Measurements from ENCODE around the gene FBXO31. TPM values are rescaled to one million over a fixed set of nuclear protein-coding genes. Genes with fewer than 3 reads are reported as not detected.

FBXO31 gene
- total and polyA plus RNA-seq, 2 donors from 2014 or later, result 12.5 to 34.9 TPM

DNA sequence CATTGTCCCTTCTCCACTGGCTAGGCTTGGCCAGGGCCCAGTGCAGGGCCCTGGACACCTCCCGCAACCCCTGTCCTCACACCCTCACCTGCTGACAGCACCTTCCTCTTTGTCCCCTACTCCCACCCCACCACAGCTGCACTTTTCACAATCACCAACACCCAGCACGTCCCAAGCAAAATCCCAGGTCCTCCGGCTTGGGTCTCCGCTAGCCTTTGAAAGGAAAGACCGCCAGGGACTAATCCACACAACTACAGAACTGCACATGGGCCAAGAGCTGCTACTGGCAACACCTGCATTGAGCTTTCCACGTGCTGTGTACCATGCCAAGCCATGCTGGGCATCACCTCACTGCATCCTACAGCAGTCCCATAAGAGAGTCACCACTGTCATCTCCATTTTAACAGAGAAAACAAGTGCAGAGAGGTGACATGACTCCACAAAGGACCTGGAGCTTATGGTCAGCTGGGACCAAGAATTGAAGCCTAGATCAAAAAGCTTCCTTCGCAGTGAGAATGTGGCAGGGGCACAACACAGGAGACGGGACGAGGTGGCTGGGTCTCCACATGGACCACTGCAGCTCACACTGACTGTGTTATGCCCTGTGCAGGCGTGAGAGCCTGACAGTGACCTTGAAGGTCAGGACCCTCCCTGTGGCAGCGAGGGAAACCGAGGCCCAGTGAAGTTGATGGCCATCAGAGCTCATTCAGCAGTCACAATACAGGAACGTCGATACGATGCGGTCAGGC, 22.5 kb downstream of the FBXO31 start:
- FAIRE-seq, result no peak

DNA sequence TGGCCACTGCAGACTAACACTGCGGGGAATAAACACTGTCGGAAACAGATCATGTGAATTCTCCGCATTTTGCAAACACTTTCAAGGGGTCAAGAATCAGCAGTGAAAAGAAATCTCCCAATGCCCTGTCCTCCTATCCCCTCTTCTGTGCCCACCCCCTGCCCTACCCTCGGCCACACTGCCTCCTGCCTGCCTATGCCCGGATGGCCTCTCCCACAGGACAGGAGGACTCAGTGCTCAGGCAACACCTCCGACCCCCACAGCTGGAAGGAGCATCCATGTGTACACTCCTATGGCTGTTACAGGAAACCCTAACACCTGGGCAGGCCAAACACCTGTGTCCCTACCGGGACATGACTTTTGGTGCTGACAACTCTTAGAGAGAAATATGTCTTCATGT, 24.5 kb downstream of the FBXO31 start:
- Histone ChIP-seq H3K36me3 (ENCODE audit: control insufficient read depth in 2 of 3, insufficient read depth in 3 of 3, low read length in 3 of 3) (peaks cover 6 to 30% (median 14%) of the 10 kb centered on the region in 3 donors), H3K9me3 (ENCODE audit: control insufficient read depth in 2 of 3, insufficient read depth in 1 of 3, low read length in 3 of 3) (no peaks in the 10 kb centered on the region), H3K9ac (ENCODE audit: low read length in 3 of 3) (no peak overlapping the region), H3K4me1 (ENCODE audit: control insufficient read depth in 2 of 3, insufficient read depth in 2 of 3, low read depth in 1 of 3, low read length in 3 of 3) (peaks cover 0 to 2% (median 0%) of the 10 kb centered on the region in 3 donors), H3K27ac (ENCODE audit: low read depth in 2 of 2, low read length in 2 of 2) (no peak overlapping the region), H3K27me3 (ENCODE audit: control insufficient read depth, insufficient read depth, low read length) (no peaks in the 10 kb centered on the region), H3K4me3 (ENCODE audit: low read length in 3 of 3) (no peak overlapping the region)
- intact Hi-C loops (cut with DNase I), result no loop called here
- TF ChIP-seq, protein P1, sequence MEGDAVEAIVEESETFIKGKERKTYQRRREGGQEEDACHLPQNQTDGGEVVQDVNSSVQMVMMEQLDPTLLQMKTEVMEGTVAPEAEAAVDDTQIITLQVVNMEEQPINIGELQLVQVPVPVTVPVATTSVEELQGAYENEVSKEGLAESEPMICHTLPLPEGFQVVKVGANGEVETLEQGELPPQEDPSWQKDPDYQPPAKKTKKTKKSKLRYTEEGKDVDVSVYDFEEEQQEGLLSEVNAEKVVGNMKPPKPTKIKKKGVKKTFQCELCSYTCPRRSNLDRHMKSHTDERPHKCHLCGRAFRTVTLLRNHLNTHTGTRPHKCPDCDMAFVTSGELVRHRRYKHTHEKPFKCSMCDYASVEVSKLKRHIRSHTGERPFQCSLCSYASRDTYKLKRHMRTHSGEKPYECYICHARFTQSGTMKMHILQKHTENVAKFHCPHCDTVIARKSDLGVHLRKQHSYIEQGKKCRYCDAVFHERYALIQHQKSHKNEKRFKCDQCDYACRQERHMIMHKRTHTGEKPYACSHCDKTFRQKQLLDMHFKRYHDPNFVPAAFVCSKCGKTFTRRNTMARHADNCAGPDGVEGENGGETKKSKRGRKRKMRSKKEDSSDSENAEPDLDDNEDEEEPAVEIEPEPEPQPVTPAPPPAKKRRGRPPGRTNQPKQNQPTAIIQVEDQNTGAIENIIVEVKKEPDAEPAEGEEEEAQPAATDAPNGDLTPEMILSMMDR (IDR thresholded peaks at IDR 0.05; ENCODE audit: borderline replicate concordance, extremely low read depth, insufficient read depth), result no peak
- DNase-seq (no peak), FAIRE-seq (no peak)

More for the DNA sequence above, 22.5 kb downstream of the FBXO31 start:
- peaks cover 6 to 30% (median 14%) of the 10 kb centered on the region in 3 donors for H3K36me3 ChIP-seq (ENCODE audit: control insufficient read depth in 2 of 3, insufficient read depth in 3 of 3, low read length in 3 of 3)
- no peaks in the 10 kb centered on the region for H3K9me3 ChIP-seq (ENCODE audit: control insufficient read depth in 2 of 3, insufficient read depth in 1 of 3, low read length in 3 of 3)
- no peak overlapping the region for H3K27ac ChIP-seq (ENCODE audit: low read depth in 2 of 2, low read length in 2 of 2)
- TF ChIP-seq, protein P1 (IDR thresholded peaks at IDR 0.05; ENCODE audit: borderline replicate concordance, extremely low read depth, insufficient read depth), result no peak
- no peaks in the 10 kb centered on the region for H3K27me3 ChIP-seq (ENCODE audit: control insufficient read depth, insufficient read depth, low read length)
- H3K4me1 ChIP-seq (ENCODE audit: control insufficient read depth in 2 of 3, insufficient read depth in 2 of 3, low read depth in 1 of 3, low read length in 3 of 3), result peaks cover 0 to 5% (median 0%) of the 10 kb centered on the region in 3 donors
- H3K9ac ChIP-seq (ENCODE audit: low read length in 3 of 3), result no peak overlapping the region
- DNase-seq, result no peak
- no peak overlapping the region for H3K4me3 ChIP-seq (ENCODE audit: low read length in 3 of 3)
- intact Hi-C loops (cut with DNase I), result no loop called here

DNA sequence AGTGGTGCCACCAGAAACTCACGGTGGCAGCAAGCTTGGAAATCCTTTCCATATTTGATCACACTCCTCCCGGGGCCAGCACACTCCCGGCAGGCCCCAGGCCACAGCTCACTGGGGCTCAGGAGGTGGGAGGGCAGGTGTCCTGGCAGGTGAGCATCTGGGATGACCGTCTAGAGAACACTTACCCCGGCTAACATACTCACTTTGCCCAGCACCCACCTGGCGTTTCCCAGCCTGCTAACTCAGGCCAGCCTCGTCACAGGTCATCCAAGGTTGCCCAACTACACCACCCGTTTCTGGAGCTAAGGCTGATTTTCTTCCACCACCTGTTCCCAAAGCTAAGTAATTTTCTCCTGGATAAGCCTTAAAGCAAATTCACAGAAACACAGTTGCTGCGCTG, 24.9 kb downstream of the FBXO31 start:
- H3K27me3 ChIP-seq (ENCODE audit: control insufficient read depth, insufficient read depth, low read length), result no peaks in the 10 kb centered on the region
- DNase-seq, result no peak
- FAIRE-seq, result no peak
- H3K4me1 ChIP-seq (ENCODE audit: control insufficient read depth in 2 of 3, insufficient read depth in 2 of 3, low read depth in 1 of 3, low read length in 3 of 3), result no peaks in the 10 kb centered on the region
- H3K27ac ChIP-seq (ENCODE audit: low read depth in 2 of 2, low read length in 2 of 2), result no peak overlapping the region
- TF ChIP-seq, protein P1 (IDR thresholded peaks at IDR 0.05; ENCODE audit: borderline replicate concordance, extremely low read depth, insufficient read depth), result no peak
- peaks cover 6 to 30% (median 14%) of the 10 kb centered on the region in 3 donors for H3K36me3 ChIP-seq (ENCODE audit: control insufficient read depth in 2 of 3, insufficient read depth in 3 of 3, low read length in 3 of 3)
- no peak overlapping the region for H3K9ac ChIP-seq (ENCODE audit: low read length in 3 of 3)
- intact Hi-C loops (cut with DNase I), result no loop called here
- H3K4me3 ChIP-seq (ENCODE audit: low read length in 3 of 3), result no peak overlapping the region
- no peaks in the 10 kb centered on the region for H3K9me3 ChIP-seq (ENCODE audit: control insufficient read depth in 2 of 3, insufficient read depth in 1 of 3, low read length in 3 of 3)

All from kidney (tissue), 14 donors.